Kidney (tissue), 14 donors: ENCODE data around the gene WFDC1. TPM values are rescaled to one million over a fixed set of nuclear protein-coding genes. Genes with fewer than 3 reads are reported as not detected.

Experiments used
- DNase-seq, 5 donors: peaks; one replicate each; pipeline ENCODE4 v3.0.0-alpha.2; 2013 to 2020
- FAIRE-seq: peaks from 2 replicates; lab custom pipeline; 2012; peaks lifted over from hg19 to GRCh38; lab: Jason Lieb, UNC
- H3K27ac ChIP-seq, 2 donors: one replicate each; pipeline ENCODE4 v1.7.0; 2013; ENCODE audit warnings: low read depth in 2 of 2, low read length in 2 of 2, inconsistent platforms in 1 of 2
- H3K27me3 ChIP-seq: one replicate; pipeline ENCODE4 v1.7.1; 2013; ENCODE audit warnings: low read length, inconsistent platforms; ENCODE audit not compliant: control insufficient read depth, insufficient read depth
- H3K36me3 ChIP-seq, 3 donors: one replicate each; pipeline versions ENCODE4 v1.7.0 to v1.7.1; 2013; ENCODE audit warnings: low read length in 3 of 3, control low read depth in 1 of 3, inconsistent platforms in 1 of 3; ENCODE audit not compliant: insufficient read depth in 3 of 3, control insufficient read depth in 2 of 3
- H3K4me1 ChIP-seq, 3 donors: one replicate each; pipeline versions ENCODE4 v1.7.0 to v1.7.1; 2013; ENCODE audit warnings: low read length in 3 of 3, inconsistent platforms in 1 of 3, low read depth in 1 of 3; ENCODE audit not compliant: control insufficient read depth in 2 of 3, insufficient read depth in 2 of 3
- H3K4me3 ChIP-seq, 3 donors: one replicate each; pipeline versions ENCODE4 v1.7.0 to v1.8.1; 2013; ENCODE audit warnings: low read length in 3 of 3, control low read depth in 1 of 3, inconsistent platforms in 1 of 3
- H3K9ac ChIP-seq, 3 donors: one replicate each; pipeline versions ENCODE4 v1.7.0 to v1.7.1; 2013; ENCODE audit warnings: low read length in 3 of 3, control low read depth in 1 of 3, inconsistent platforms in 1 of 3
- H3K9me3 ChIP-seq, 3 donors: one replicate each; pipeline versions ENCODE4 v1.7.0 to v1.7.1; 2013; ENCODE audit warnings: low read length in 3 of 3, control low read depth in 1 of 3, inconsistent platforms in 1 of 3; ENCODE audit not compliant: control insufficient read depth in 2 of 3, insufficient read depth in 1 of 3
- CTCF ChIP-seq: IDR thresholded peaks from 3 replicates; pipeline ENCODE4 v1.5.1; 2012; ENCODE audit warnings: mild to moderate bottlenecking, moderate library complexity, borderline replicate concordance; ENCODE audit not compliant: insufficient read depth; ENCODE audit errors: extremely low read depth
- intact Hi-C: fragments of 100-400 bp; cut with DNase I; formaldehyde crosslinking; loops from one replicate; pipeline ENCODE4 v1.11.1; 2022
- polyA plus RNA-seq: library from polyadenylated mRNA; stranded (reverse); fragments of 350-450 nt; fragmentation: Illumina TruSeq; extraction: RNeasy Lipid Tissue Mini Kit (QIAGEN cat#74804); gene quantifications from one replicate; pipeline ENCODE4 v1.2.3, GENCODE V29; 2014; ENCODE audit warnings: low read depth, low replicate concordance; ENCODE audit not compliant: insufficient read depth
- total RNA-seq: library from RNA; stranded (reverse); fragmentation: NEBNext Ultra II Directional; extraction: Animal tissue kit (Norgen Biotek cat#: 25700); gene quantifications from one replicate; pipeline ENCODE4 v1.2.1, GENCODE V29; 2021
- donor health status: control.
- donor health status: control.
- donor health status: control.
- donor health status: control.
- donor health status: control.
- donor health status: DM: yes; HTN: yes; CAD: no.
- donor health status: Normal renal cell carcinoma (clear cell type).

Gene WFDC1
- total and polyA plus RNA-seq, 2 donors from 2014 or later = 11.1 to 34.8 TPM

GRCh38 chr16:84321932-84322331 is 27.3 kb downstream of the WFDC1 start:
- Histone ChIP-seq H3K9ac (no peak overlapping the region), H3K27ac (no peak overlapping the region), H3K4me3 (no peak overlapping the region), H3K4me1 (no peaks in the 10 kb centered on the region), H3K27me3 (no peaks in the 10 kb centered on the region), H3K36me3 (no peaks in the 10 kb centered on the region), H3K9me3 (peaks cover 0 to 3% (median 3%) of the 10 kb centered on the region in 3 donors)
- intact Hi-C loops = no loop called here
- no peak for TF ChIP-seq CTCF
- FAIRE-seq (no peak), DNase-seq (no peak)

- Histone ChIP-seq H3K4me1 (no peaks in the 10 kb centered on the region), H3K36me3 (no peaks in the 10 kb centered on the region), H3K9me3 (peaks cover 0 to 2% (median under 1%) of the 10 kb centered on the region in 3 donors), H3K27ac (no peak overlapping the region), H3K4me3 (no peak overlapping the region), H3K27me3 (no peaks in the 10 kb centered on the region), H3K9ac (no peak overlapping the region)
- FAIRE-seq (no peak), DNase-seq (no peak)
- TF ChIP-seq CTCF = no peak
- intact Hi-C loops = no loop called here
Measured at GRCh38 chr16:84322749-84323148, 28.1 kb downstream of the WFDC1 start.

GRCh38 chr16:84323606-84324005 is 28.9 kb downstream of the WFDC1 start:
- H3K27me3 ChIP-seq = no peaks in the 10 kb centered on the region
- no peak overlapping the region for H3K9ac ChIP-seq
- intact Hi-C loops = no loop called here
- FAIRE-seq (no peak), DNase-seq (no peak)
- H3K27ac ChIP-seq = no peak overlapping the region
- H3K9me3 ChIP-seq = no peaks in the 10 kb centered on the region
- H3K4me3 ChIP-seq = no peak overlapping the region
- H3K36me3 ChIP-seq = no peaks in the 10 kb centered on the region
- no peaks in the 10 kb centered on the region for H3K4me1 ChIP-seq
- no peak for TF ChIP-seq CTCF
